Gastroesophageal sphincter (tissue), 3 donors: ENCODE results near the gene GJC3.

ENCODE experiments used
- CTCF ChIP-seq, 4 experiments: fragments of 200-600 bp in 2 of 4; fragments of 450-650 bp in 2 of 4; sonication (generic) in 1 of 4; IDR thresholded peaks; one replicate each; pipeline ENCODE4 v1.5.1; 2017 to 2019; ENCODE audit warnings: antibody characterized with exemption in 4 of 4, mild to moderate bottlenecking in 2 of 4, moderate library complexity in 2 of 4
- EP300 ChIP-seq: sonication (generic); formaldehyde crosslinking; IDR thresholded peaks from one replicate; pipeline ENCODE4 v1.6.1; 2017; ENCODE audit warnings: antibody characterized with exemption, mild to moderate bottlenecking
- POLR2A ChIP-seq, 2 donors: fragments of 450-650 bp; IDR thresholded peaks; one replicate each; pipeline ENCODE4 v1.6.1; 2017; ENCODE audit warnings: antibody characterized with exemption in 2 of 2, mild to moderate bottlenecking in 2 of 2, moderate library complexity in 1 of 2
- POLR2AphosphoS5 ChIP-seq: sonication (generic); formaldehyde crosslinking; IDR thresholded peaks from one replicate; pipeline ENCODE4 v1.6.1; 2017; ENCODE audit warnings: antibody characterized with exemption

GRCh38 chr7:99876933-99877332, 52.5 kb downstream of the GJC3 start, which contains the start of gene OR2AE1:
- no peak for TF ChIP-seq CTCF (IDR thresholded peaks at IDR 0.05)
- no peak for TF ChIP-seq POLR2AphosphoS5
- no peak for TF ChIP-seq POLR2A (IDR thresholded peaks at IDR 0.05)
- TF ChIP-seq EP300, result no peak
